Mammary epithelial cell (primary cell): Measurements from ENCODE around the gene PIGZ.

Experiments
- EZH2 ChIP-seq: IDR thresholded peaks from 2 replicates; pipeline ENCODE4 v1.6.1; 2012; ENCODE audit warnings: low read length, inconsistent platforms, borderline replicate concordance
- TF ChIP-seq, protein P1 (sequence below), 2 donors: IDR thresholded peaks in 1 of 2; conservative IDR thresholded peaks in 1 of 2; 2 replicates each; pipeline ENCODE4 v1.5.1; 2011 to 2012; ENCODE audit warnings: inconsistent platforms in 2 of 2, low read length in 2 of 2, mild to moderate bottlenecking in 2 of 2, control low read depth in 1 of 2, low read depth in 1 of 2; ENCODE audit not compliant: insufficient read depth in 1 of 2; ENCODE audit errors: extremely low read depth in 1 of 2

GRCh38 chr3:197007296-197007940, 38.8 kb upstream of the PIGZ start:
- TF ChIP-seq EZH2, result no peak
- TF ChIP-seq, protein P1, sequence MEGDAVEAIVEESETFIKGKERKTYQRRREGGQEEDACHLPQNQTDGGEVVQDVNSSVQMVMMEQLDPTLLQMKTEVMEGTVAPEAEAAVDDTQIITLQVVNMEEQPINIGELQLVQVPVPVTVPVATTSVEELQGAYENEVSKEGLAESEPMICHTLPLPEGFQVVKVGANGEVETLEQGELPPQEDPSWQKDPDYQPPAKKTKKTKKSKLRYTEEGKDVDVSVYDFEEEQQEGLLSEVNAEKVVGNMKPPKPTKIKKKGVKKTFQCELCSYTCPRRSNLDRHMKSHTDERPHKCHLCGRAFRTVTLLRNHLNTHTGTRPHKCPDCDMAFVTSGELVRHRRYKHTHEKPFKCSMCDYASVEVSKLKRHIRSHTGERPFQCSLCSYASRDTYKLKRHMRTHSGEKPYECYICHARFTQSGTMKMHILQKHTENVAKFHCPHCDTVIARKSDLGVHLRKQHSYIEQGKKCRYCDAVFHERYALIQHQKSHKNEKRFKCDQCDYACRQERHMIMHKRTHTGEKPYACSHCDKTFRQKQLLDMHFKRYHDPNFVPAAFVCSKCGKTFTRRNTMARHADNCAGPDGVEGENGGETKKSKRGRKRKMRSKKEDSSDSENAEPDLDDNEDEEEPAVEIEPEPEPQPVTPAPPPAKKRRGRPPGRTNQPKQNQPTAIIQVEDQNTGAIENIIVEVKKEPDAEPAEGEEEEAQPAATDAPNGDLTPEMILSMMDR (conservative IDR thresholded peaks at IDR 0.05 in 1 of 2, IDR thresholded peaks at IDR 0.05 in 1 of 2; ENCODE audit: extremely low read depth in 1 of 2, insufficient read depth in 1 of 2, low read depth in 1 of 2, low read length in 2 of 2), result no peak
